Hematopoietic multipotent progenitor cell treated with erythropoietin and hydrocortisone succinate and interleukin-3 and kit ligand, for 15 days (in vitro differentiated cells): ENCODE results near the gene SNX3.
"Not testable (repeated sequence)": the region's sequence is repeated elsewhere in the genome, so short reads cannot be mapped to it uniquely, and the experiment has no call there.

Experiments
- DNase-seq: peaks from one replicate; pipeline ENCODE4 v3.0.0-alpha.2; 2015; ENCODE audit warnings: low spot score

The SNX3 gene

DNA sequence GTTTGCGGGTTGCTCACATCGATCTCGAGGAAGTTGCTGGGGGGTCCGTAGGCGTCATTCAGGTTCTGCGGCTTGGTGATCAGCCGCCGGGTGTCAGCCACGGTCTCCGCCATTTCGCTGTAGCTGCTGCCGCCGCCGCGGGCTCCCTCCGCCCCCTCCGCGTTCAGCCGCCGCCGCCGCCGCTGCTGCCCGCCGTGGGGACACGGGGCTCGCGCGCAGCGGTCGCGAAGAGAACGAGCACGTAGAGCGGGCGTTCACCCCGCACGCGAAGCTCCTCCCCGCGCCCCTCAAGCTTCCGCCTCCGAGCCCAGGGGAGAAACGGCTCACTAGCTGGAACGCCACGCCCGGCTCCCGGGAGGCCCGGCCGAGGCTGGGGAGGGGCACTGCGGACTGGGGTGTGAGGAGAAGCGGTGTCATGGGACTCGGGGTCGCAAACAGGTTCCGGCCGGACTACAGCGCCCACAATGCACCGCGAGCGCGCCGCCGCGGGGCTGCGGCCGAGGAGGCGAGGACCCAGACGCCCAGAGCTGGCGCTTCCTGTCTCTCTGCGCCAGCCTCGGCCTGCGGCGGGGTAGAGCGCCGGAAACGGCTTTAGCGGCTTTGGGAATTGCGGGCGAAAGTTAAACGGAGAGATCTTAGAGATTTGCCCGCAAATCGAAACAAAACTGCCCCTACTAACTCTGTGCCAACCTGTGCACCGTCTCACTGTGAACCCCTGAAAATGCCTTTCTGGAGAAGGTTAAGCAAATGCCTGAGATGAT is at the start of gene SNX3:
SNX3 (minus strand) TSS at position 232 of the 761 bp plus-strand sequence; CDS start at position 113, 119 bp downstream.
- peak; percentile 92 for DNase-seq

DNA sequence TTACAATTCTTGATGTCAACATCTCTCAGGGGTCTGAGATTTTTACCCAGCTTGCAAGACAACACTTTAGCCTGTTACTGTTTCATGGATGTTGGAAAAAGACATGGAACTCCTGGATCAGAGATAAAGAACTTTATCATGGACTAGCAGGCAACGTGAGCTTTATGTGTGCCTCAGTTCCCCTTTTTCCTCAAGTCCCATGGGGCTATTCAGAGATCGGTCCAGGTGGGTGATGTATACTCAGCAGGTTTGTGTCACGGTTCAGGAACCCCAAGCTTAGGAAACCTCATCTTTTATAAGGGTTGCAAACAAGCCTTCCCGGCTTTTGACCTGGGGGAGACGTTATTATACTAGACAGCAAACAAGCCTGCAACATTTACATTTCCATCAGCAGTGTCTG is 49.0 kb upstream of the SNX3 start:
- DNase-seq = no peak

DNA sequence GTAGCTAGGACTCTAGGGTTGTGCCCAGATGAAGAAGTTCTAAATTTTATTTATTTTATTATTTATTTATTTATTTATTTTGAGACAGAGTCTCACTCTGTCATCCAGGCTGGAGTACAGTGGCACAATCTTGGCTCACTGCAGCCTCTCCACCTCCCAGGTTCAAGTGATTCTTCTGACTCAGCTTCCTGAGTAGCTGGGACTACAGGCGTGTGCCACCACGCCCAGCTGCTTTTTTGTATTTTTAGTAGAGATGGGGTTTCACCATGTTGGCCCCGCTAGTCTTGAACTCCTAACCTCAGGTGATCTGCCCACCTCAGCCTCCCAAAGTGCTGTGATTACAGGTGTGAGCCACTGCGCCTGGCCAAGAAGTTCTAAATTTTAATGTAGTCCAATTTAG is 47.8 kb upstream of the SNX3 start:
- DNase-seq = not testable (repeated sequence)

DNA sequence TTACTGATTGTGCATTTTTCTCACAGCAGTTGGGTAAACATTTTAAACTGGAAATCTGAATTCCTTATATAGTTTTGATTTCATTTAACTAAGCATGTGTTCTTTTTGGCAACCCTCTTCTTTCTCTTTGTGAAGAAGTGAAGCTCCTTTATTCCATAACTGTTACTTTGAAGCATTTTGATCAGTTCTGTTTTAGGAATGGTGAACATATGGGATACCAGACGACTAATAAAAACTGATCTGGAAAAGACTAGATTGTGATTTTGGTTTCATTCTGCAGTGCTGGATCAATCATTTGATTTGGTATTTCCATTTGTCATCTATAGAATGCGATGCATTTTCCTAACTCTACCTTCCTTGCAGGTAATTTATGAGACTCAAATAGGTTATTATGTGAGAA is 43.8 kb upstream of the SNX3 start:
- DNase-seq = no peak

DNA sequence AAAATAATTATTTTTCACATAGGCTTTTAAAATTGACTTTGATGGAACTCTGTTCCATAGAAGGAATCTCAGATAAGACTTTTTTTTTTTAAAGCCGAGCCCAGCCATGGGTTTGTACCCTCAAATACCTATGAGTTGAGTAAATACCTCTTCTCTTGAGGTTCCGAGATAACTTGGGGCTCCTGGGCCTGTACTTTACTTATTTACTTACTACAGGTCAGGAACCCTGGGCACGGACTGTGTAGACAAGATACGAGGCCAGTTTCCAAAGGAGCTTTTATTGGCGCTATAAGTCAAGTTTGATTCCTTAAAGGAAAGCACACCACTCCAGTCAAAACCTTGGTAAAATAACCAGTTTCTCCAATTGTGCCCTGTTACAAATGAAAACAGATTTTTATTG is 41.5 kb upstream of the SNX3 start:
- no peak for DNase-seq

DNA sequence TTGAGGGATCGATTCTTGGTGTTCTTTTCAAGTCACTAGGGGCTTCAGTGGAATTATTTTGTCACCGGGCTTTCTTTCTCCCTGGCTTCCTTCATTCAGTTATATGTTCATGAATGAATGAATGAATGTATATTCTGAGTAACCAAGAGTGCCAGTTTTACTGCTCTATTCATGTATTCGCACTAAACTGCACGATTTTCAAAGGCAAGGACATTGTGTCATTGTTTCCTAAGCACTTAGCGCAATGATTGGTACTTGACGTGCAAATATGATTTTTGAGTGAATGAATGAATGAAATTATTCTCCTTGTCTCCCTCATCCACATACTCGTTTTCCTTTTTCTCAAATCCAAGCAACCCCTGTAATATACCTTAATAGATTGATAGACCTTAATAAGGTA is 34.8 kb upstream of the SNX3 start:
- no peak for DNase-seq

DNA sequence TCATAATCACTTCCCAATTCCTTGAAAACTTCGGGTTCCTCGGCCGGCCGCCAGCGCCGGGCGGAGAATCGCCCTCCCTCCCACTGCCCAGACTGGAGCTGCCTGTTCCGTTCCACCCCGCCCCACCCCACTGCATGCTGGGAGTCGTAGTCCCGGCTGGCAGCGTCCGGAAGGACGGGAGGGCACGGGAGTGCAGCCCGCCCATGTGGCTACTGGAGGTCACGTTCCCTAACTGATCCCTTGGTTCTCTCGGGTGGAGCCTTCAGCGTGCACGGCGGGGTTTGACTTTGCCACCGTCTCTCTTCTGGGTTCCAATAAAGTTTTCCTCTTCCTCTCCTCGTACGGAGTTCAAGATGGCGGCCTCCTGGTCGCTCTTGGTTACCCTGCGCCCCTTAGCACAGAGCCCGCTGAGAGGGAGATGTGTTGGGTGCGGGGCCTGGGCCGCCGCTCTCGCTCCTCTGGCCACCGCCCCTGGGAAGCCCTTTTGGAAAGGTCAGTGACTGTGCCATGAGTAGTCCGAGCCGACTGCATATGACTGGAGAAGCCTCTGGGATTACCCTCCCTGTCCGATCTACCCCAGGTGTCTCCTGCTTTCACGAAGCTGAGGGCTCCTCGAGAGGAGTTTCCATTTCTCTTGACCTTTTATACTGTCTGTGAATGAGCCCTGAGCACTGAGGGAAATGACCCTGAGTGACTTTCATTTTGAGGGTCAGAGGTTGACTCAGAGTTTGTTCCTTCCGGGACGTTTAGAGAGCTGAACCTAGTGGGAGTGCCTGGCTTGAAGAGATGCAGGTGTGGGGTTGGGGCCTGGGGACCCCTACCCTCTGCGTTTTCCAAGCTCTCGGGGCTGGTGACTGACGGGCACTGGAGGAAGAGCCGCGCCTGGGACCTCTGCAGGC is 34.1 kb upstream of the SNX3 start, which contains the start of gene AFG1L:
AFG1L (plus strand) TSS at position 328 of the 899 bp plus-strand sequence; CDS start at position 354, 26 bp downstream.
- peak; percentile 88 for DNase-seq

DNA sequence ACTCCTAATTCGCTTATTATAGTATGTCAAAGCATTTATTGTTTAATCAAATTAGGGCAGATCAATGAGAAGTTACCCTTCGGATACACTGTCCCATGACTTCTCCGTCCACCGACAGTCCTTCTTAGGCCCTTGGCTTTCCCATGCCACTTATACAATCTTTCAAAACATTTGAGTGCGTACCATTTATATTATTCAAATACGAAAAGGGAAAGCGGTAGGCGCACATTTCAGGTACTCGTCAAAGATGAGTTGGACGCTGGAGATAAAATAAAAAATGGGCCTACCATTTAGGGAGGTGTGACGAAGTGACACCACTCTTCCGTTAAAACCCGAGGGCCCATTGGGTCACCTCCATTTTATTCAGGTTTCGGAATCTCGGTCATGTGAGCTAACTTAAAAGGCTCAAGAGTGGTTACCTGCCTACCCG is 33.5 kb upstream of the SNX3 start:
- no peak for DNase-seq

DNA sequence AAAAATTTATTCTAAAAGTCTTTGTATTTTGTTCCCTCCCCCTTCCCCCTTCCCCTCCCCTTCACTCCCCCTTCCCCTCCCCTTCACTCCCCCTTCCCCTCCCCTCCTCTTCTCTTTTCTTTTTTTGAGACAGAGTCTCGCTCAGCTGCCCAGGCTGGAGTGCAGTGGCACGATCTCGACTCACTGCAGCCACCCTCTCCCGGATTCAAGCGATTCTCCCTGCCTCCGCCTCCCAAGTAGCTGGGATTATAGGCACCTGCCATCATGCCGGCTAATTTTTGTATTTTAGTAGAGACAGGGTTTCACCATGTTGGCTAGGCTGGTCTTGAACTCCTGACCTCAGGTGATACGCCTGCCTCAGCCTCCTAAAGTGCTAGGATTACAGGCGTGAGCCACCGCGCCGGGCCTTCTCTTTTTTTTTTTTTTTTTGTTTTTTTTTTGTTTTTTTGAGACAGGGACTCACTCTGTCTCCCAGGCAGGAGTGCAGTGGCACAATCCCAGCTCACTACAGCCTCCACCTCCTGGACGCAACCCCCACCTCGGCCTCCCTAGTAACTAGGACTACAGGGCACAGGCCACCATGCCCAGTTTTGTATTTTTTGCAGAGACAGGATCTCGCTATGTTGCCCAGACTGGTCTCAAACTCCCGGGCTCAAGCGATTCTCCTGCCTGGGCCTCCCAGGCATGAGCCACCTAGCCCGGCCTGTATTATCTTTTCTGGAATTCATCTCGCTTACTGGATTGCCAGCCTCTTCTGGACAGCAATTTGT is 32.9 kb upstream of the SNX3 start:
- no peak for DNase-seq

DNA sequence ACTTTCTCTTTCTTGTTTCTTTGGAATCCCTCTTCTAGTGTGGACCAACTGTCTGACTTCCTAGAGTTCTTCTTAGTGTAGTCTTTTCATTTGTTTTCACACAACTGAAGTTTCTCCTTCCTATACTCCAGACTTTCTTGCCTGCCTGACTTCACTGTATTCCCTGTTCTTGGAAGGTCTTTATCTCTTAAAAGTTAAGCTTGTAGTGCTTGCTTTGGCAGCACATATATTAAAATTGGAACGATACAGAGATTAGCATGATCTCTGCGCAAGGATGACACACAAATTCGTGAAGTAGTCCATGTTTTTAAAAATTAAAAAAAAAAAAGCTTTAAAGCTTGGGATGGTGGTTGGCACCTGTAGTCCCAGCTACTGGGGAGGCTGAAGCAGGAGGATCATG is 31.7 kb upstream of the SNX3 start:
- not testable (repeated sequence) for DNase-seq

DNA sequence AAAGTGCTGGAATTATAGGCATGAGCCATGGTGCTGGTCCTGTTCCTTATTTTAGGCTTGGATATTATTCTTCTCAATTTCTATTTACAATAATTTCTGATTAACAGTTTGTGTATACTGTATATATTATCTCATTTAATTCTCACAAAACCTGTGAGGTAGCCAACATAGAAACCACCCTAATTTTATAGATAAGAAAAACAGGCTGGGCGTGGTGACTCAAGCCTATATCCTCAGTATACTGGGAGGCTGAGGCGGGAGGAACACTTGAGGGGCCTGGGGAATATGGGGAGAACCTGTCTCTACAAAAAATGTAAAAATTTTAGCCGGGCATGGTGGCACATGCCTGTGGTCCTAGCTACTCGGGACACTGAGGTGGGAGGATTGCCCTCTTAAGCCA is 30.3 kb upstream of the SNX3 start:
- peak; percentile 57 for DNase-seq

DNA sequence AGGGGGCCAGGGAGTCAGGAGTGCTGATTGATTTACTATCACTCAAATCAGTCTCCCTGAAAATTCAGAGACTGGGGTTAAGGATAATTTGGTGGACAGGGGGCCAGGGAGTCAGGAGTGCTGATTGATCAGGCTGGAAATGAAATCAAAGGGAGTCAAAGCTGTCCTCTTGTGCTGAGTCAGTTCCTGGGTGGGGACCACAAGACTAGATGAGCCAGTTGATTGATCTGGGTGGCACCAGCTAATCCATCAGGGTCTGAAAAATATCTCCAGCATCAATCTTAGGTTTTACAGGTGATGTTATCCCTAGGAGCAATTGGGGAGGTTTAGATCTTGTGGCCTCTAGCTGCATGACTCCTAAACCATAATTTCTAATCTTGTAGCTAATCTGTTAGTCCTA is 27.9 kb upstream of the SNX3 start:
- no peak for DNase-seq

DNA sequence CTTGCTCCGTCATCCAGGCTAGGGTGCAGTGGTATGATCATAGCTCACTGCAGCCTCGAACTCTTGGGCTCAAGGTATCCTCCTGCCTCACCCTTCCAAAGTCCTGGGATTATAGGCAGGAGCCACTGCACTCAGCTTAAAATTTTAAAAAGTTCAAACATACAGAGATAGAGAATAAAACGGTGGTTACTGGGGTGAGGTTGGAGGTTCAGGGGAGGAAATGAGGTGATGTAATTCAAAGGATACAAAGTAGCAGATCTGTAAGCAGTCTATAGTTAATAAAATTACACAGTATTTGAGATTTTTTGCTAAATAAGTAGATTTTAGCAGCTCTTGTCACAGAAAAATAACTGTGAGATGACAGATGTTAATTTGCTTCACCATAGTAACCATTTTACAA is 26.5 kb upstream of the SNX3 start:
- no peak for DNase-seq

DNA sequence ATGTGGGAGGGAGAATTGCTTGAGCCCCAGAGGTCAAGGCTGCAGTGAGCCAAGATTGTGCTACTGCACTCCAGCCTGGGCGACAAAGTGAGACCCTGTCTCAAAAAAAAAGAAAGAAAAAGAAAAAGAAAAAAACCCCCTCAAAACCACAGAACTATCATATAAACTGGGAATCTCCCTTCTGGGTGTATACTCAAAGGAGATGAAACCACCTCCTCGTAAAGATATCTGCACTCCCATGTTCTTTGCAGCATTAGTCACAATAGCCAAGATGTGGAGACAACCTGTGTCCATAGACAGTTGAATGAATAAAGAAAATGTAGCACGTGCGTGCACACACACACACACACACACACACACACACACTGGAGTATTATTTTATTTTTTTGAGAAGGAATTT is 25.5 kb upstream of the SNX3 start:
- DNase-seq = no peak

DNA sequence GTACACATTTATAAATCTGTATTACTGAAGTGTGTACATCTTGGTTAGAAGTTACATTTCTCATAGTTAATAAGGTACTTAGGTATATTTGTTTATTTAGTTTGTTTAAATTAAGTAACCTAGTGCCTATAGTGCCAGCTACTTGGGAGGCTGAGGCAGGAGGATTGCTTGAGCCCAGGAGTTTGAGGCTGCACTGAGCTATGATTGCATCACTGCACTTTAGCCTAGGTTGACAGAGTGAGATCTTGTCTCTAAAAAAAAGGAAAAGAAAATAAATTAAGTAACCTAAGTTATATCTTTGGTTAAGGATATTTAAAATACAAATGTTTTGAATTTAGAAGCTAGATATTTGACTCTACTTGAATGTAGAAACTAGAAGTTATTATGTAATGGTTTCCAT is 24.5 kb upstream of the SNX3 start:
- no peak for DNase-seq

DNA sequence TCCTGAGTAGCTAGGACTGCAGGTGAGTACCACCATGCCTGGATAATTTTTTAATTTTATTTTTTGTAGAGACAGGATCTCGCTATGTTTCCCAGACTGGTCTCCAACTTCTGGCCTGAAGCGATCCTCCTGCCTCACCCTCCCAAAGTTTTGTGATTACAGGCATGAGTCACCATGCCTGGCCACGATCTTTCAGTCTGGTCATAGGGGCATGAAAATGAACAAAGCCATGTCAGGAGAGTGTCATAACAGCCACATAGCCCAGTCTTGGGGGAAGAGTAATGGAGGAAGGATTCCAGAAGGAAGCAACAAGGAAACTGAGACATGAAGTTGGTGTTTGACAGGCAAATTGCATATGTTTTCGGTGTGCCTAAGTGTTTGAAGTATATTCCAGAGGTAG is 17.0 kb upstream of the SNX3 start:
- no peak for DNase-seq

DNA sequence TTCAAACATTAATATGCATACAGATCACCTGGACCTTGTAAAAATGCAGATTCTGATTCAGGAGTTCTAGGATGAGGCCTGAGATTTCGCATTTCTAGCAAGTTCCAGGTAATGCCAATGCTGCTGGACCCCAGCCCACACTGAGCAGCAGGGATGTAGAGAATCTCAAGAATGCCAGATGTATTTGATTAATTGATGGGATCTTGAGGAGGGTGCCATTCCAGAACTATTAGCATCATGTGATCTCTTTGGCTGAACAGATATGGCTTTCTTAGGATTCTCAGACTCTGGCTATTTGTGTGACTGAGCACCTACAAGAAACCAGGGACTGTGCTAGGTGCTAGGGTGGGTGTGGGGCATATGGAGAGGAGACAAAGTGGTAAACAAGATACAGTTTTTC is 16.5 kb upstream of the SNX3 start:
- DNase-seq = no peak

DNA sequence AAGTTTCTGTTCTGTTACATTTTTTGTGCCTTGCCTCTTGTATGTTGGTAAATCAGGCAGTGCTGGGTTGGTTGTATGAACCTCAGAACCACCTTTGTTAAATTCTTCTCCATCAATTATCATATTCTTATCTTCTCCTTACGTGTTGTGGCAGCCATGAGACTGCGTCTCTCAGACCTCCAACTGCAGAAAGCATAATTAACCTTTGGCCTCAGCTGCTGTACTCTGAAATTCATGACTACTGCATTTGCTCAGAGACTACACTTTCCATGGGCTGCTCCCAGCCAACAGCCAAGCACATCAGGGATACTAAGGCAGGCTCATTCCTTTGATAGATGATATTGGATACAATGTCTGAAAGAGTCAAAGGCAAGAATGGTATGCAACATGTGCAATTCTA is 15.1 kb upstream of the SNX3 start:
- no peak for DNase-seq

DNA sequence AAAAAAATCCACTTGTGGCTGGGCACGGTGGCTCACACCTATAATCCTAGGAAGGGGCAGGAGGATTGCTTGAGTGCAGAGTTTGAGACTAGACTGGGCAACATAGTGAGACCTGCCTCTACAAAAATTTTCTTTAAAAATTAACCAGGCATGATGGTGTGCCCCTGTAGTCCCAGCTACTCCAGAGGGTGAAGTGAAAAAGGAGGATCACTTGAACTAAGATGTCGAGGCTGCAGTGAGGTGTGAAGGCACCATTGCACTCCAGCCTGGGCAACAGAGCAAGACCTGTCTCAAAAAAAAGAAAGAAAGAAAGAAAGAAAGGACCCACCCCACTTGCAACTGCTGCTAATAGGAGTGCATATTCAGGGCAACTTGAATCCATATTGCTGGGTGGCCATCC is 13.7 kb upstream of the SNX3 start:
- no peak for DNase-seq

DNA sequence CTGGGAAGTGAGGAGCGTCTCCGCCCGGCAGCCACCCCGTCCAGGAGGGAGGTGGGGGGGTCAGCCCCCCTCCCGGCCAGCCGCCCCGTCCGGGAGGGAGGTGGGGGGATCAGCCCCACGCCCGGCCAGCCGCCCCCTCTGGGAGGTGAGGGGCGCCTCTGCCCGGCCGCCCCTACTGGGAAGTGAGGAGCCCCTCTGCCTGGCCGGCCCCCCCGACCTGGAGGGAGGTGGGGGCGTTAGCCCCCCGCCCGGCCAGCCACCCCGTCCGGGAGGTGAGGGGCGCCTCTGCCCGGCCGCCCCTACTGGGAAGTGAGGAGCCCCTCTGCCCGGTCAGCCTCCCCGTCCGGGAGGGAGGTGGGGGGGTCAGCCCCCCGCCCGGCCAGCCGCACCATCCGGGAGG is 9.1 kb upstream of the SNX3 start:
- not testable (repeated sequence) for DNase-seq

DNA sequence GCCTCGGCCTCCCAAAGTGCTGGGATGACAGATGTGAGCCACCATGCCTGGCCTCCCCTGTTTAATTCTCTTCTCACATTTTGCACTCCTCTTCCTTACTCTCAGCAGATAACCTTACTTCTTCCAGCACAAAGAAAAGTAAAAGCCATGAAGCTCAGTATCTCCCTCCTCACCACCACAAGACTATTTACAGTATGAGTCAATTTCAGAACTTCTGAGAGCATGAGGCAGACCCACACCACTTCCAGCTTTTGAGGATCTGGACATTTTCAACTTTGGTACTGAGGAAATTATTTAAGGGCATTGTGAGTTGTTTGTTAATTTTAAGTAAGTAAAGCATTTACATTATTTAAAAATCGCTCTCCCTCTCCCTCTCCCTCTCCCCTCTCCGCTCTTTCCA is 8.0 kb upstream of the SNX3 start:
- DNase-seq = no peak

DNA sequence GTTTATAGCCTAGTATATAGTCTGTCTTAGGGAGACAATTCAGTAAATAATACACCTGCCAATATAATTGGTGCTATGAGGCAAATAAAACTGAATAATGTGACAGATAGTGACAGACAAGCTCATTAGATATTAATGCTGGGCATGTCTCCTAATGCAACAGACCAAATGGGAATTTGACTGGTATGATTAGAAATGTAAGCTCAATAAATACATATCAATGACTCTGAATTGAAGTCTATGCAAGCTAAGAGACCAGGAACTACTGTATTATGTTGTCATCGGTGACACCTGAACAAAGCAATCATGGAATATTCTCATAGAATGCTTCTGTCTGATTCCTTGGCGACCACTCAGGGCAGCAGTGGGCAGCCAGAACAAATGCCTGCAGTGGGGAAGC is 2.5 kb upstream of the SNX3 start:
- DNase-seq = no peak
